ENCODE data around the gene URI1.

DNA sequence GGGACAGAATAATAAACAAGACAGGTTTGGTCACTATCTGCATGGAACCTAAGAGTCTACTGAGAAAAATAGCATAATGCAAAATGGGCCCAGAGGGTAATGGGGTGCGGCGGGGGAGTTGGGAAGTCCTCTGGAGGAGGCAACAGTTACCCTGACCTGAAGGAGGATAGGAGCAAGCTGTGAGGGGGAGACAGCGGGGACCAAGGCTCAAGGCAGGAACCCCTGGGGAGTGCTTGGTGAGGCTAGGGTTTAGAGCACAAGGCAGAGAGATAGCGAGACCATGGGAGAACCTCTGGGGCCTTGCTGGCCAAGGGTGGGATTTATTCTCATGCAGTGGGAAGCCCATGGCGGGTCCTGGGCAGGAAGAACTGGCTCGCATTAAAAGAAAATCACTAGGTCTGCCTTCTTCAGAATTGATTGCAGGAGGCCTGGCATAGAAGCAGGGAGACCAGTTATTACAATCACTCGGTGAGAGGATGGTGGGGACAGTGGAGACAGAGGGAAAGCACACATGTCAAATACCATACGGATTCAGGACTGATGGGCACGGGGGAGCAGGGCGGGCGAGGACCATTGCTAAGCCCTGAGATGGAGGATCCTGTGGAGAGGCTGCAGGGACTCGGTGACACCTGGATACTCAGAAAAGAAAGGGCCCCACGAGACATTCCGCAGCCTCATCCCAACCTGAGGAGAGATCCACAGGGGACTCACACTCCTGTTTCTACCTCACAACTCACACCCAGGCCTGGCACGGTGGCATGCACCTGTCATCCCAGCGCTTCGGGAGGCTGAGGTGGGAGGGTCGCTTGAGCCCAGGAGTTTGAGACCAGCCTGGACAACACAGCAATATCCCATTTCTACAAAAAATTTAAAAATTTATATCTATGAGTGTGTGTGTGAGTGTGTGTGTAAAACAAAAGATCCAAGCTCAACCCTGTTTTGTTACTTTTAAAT lies 110.4 kb downstream of the URI1 start:
- TF ChIP-seq POLR2A (IDR thresholded peaks at IDR 0.05) = no peak
- TF ChIP-seq, protein P1, sequence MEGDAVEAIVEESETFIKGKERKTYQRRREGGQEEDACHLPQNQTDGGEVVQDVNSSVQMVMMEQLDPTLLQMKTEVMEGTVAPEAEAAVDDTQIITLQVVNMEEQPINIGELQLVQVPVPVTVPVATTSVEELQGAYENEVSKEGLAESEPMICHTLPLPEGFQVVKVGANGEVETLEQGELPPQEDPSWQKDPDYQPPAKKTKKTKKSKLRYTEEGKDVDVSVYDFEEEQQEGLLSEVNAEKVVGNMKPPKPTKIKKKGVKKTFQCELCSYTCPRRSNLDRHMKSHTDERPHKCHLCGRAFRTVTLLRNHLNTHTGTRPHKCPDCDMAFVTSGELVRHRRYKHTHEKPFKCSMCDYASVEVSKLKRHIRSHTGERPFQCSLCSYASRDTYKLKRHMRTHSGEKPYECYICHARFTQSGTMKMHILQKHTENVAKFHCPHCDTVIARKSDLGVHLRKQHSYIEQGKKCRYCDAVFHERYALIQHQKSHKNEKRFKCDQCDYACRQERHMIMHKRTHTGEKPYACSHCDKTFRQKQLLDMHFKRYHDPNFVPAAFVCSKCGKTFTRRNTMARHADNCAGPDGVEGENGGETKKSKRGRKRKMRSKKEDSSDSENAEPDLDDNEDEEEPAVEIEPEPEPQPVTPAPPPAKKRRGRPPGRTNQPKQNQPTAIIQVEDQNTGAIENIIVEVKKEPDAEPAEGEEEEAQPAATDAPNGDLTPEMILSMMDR (IDR thresholded peaks at IDR 0.05) = no peak
